Heart right ventricle (tissue), 16 donors: ENCODE data around the gene TRIM34. TPM values are rescaled to one million over a fixed set of nuclear protein-coding genes. Genes with fewer than 3 reads are reported as not detected.

ENCODE experiments used
- ATAC-seq, 8 donors: fragments of 200-7000 bp; cut with Tn5 transposase; one replicate each; pipeline ENCODE4 v1.9.1; 2020; ENCODE audit warnings: mild to moderate bottlenecking in 8 of 8, moderate library complexity in 8 of 8, moderate number of reproducible peaks in 1 of 8
- DNase-seq, 2 donors: peaks; one replicate each; pipeline ENCODE4 v3.0.0-alpha.2; 2020
- H3K27ac ChIP-seq, 10 donors: fragments of 200-600 bp; sonication (generic) in 2 of 10; one replicate each; pipeline versions ENCODE4 v1.5.0 to v1.8.0; 2020 to 2022; ENCODE audit warnings: mild to moderate bottlenecking in 3 of 10
- H3K27me3 ChIP-seq, 7 donors: fragments of 200-600 bp; one replicate each; pipeline ENCODE4 v1.8.0; 2021 to 2022; ENCODE audit warnings: mild to moderate bottlenecking in 2 of 7
- H3K36me3 ChIP-seq, 9 donors: fragments of 200-600 bp; sonication (generic) in 1 of 9; one replicate each; pipeline versions ENCODE4 v1.5.0 to v1.8.0; 2020 to 2022; ENCODE audit warnings: mild to moderate bottlenecking in 2 of 9
- H3K4me1 ChIP-seq, 9 donors: fragments of 200-600 bp; sonication (generic) in 1 of 9; one replicate each; pipeline versions ENCODE4 v1.5.0 to v1.8.0; 2020 to 2022; ENCODE audit warnings: mild to moderate bottlenecking in 4 of 9
- H3K4me3 ChIP-seq, 10 donors: fragments of 200-600 bp; sonication (generic) in 2 of 10; one replicate each; pipeline versions ENCODE4 v1.5.0 to v1.8.0; 2020 to 2022; ENCODE audit warnings: mild to moderate bottlenecking in 7 of 10, moderate library complexity in 2 of 10
- H3K9me3 ChIP-seq, 11 donors: fragments of 200-600 bp in 10 of 11; sonication (generic) in 2 of 11; one replicate each; pipeline versions ENCODE4 v1.5.0 to v1.8.0; 2013 to 2022; ENCODE audit warnings: mild to moderate bottlenecking in 2 of 11, control low read depth in 1 of 11, moderate library complexity in 1 of 11
- CTCF ChIP-seq, 9 donors: fragments of 200-600 bp; sonication (generic) in 2 of 9; IDR thresholded peaks; one replicate each; pipeline versions ENCODE4 v1.5.0 to v1.8.0; 2021 to 2022; ENCODE audit warnings: antibody characterized with exemption in 9 of 9, mild to moderate bottlenecking in 5 of 9, moderate library complexity in 1 of 9
- whole genome bisulfite sequencing, 2 donors: extraction: QIAGEN DNeasy Blood & Tissue Kit; methylation state at CpG; one replicate each; pipeline ENCODE4 v1.1.7; 2013; ENCODE audit warnings: inconsistent platforms in 1 of 2; 5-methylcytosine and 5-hydroxymethylcytosine counted together
- intact Hi-C, 10 donors: fragments of 100-400 bp; cut with DNase I; formaldehyde crosslinking; loops; one replicate each; pipeline versions ENCODE4 v1.11.1 to v1.14.2; 2022
- long read RNA-seq, 3 donors: library from polyadenylated mRNA; unstranded; transcript quantifications; one replicate each; pipeline ENCODE4 v2.0.0, GENCODE V29; 2020 to 2021
- polyA plus RNA-seq, 2 donors: library from polyadenylated mRNA; stranded (reverse); fragments of 200-250 nt; gene quantifications; one replicate each; pipeline ENCODE4 v1.2.3, GENCODE V29; 2013
- total RNA-seq, 10 donors: library from RNA; stranded (reverse); fragmentation: NEBNext Ultra II Directional in 3 of 10; extraction: Animal tissue kit (Norgen Biotek cat#: 25700) in 3 of 10; gene quantifications; one replicate each; pipeline versions ENCODE4 v1.2.1 to v1.2.4, GENCODE V29; 2021 to 2023
- donor health status: Arrhythmogenic right ventricular cardiomyopathy.
- donor health status: ischemic (EF 13 %, LVEDD 7.1; RV severe dilation, severe dysfunction).
- donor health status: healthy with polysubstance abuse.
- donor health status: DM: no; HTN: yes; CAD: no.
- donor health status: DM: no; HTN: no; CAD: no.
- donor health status: ischemic (EF 25% LVEDD 6.9; RV normal size, moderate dysfunction).
- donor health status: ischemic (EF 25% LVEDD 5.7; RV mildly dilated, moderate dysfunction).
- donor health status: healthy.
- donor health status: DM: yes; HTN: yes; CAD: no.
- donor health status: Ischemic cardiomyopathy.
- donor health status: ischemic (EF 35%, LVEDD 5.7; RV mildly dilated, moderate dysfunction).
- donor health status: nonischemic (EF 11% LVEDD 7.7; RV severe dilation, severe dysfunction).
- donor health status: DM: yes; HTN: yes; CAD: no.
- donor health status: PGD.
- donor health status: ischemic (EF 29% LVEDD 5.4; RV normal size, mild dysfunction).
- donor health status: nonischemic (EF 23%, LVEDD 6.1; RV moderate dilation, normal function).

Gene TRIM34
- total RNA-seq, result 1 to 10 TPM in 9 of 10 donors, under 1 TPM in 1; 0.66 to 6.5 (median 2.0) TPM
- polyA plus RNA-seq, result 1 to 10 TPM; 1.8 to 1.9 TPM
- long read RNA-seq, donor 1, partial matches to known transcripts, result 0 of 6 reads
- long read RNA-seq, donor 1, other reads (novel, unspliced or antisense), result 2 of 6 reads
- long read RNA-seq, donor 2, transcript TRIM34-201 (8 exons, 2,311 nt), result major isoform, 5 of 6 reads
- long read RNA-seq, donor 2, partial matches to known transcripts, result 0 of 6 reads
- long read RNA-seq, donor 2, other reads (novel, unspliced or antisense), result 1 of 6 reads
- long read RNA-seq, donor 3, partial matches to known transcripts, result 0 of 4 reads
- long read RNA-seq, donor 3, other reads (novel, unspliced or antisense), result 0 of 4 reads

GRCh38 chr11:5624489-5625279 lies at the start of gene TRIM34:
Gene TRIM34 (plus strand): TSS chr11:5625001. CDS start chr11:5632332, 7,331 bp downstream.
- TF ChIP-seq CTCF (IDR thresholded peaks at IDR 0.05), result no peak
- peak; percentile 85 to 96 (median 94) for ATAC-seq
- no peaks in the 10 kb centered on the region for H3K36me3 ChIP-seq
- peak within 1 kb of the TSS; percentile 35 to 66 (median 58) for H3K4me3 ChIP-seq
- H3K27me3 ChIP-seq, result no peaks in the 10 kb centered on the region
- H3K4me1 ChIP-seq, result peaks cover 0 to 42% (median 25%) of the 10 kb centered on the region in 9 donors
- intact Hi-C loops, result loop anchor here in 3 of 10 donors (2.0 to 10.0 kb wide), 2 partner anchors 60 kb away; partner anchors contain the start of genes TRIM5 (in 3 of the 3) and TRIM22 (in 1 of the 3)
- H3K27ac ChIP-seq, result peak within 1 kb of the TSS; percentile 1 to 90 (median 78)
- DNase-seq, result peak in 1 of 2 donors; percentile 65
- no peaks in the 10 kb centered on the region for H3K9me3 ChIP-seq
- 26 to 28% methylated on average over 7 of the region's 7 CpGs for WGBS, 2 donors

- intact Hi-C loops, result no loop called here
- Histone ChIP-seq H3K4me3 (no peak overlapping the region), H3K36me3 (no peaks in the 10 kb centered on the region), H3K27me3 (no peaks in the 10 kb centered on the region), H3K9me3 (no peaks in the 10 kb centered on the region), H3K27ac (no peak overlapping the region), H3K4me1 (no peaks in the 10 kb centered on the region)
- DNase-seq (no peak), ATAC-seq (no peak)
- WGBS, 2 donors, result 62 to 66% methylated on average over 4 of the region's 4 CpGs
- TF ChIP-seq CTCF (IDR thresholded peaks at IDR 0.05), result no peak
Measured at GRCh38 chr11:5575152-5575551, 49.6 kb upstream of the TRIM34 start.

- Histone ChIP-seq H3K27ac (no peak overlapping the region), H3K4me3 (no peak overlapping the region), H3K27me3 (no peaks in the 10 kb centered on the region), H3K36me3 (no peaks in the 10 kb centered on the region), H3K4me1 (no peaks in the 10 kb centered on the region), H3K9me3 (no peaks in the 10 kb centered on the region)
- ATAC-seq (no peak), DNase-seq (no peak)
- intact Hi-C loops, result no loop called here
- no peak for TF ChIP-seq CTCF (IDR thresholded peaks at IDR 0.05)
Measured at GRCh38 chr11:5577101-5577500, 47.7 kb upstream of the TRIM34 start.

GRCh38 chr11:5580577-5580976 lies 44.2 kb upstream of the TRIM34 start, which contains the start of gene OR52B6:
Gene OR52B6 (plus strand): TSS chr11:5580877. CDS start chr11:5580877, 0 bp downstream.
- H3K27me3 ChIP-seq, result no peaks in the 10 kb centered on the region
- 86 to 93% methylated on average over 8 of the region's 8 CpGs for WGBS, 2 donors
- TF ChIP-seq CTCF (IDR thresholded peaks at IDR 0.05), result no peak

More at GRCh38 chr11:5580577-5580976, 44.2 kb upstream of the TRIM34 start, which contains the start of gene OR52B6:
- no peak within 1 kb of the TSS for H3K4me3 ChIP-seq
- no peaks in the 10 kb centered on the region for H3K9me3 ChIP-seq
- ATAC-seq (no peak), DNase-seq (no peak)
- intact Hi-C loops, result no loop called here
- no peak within 1 kb of the TSS for H3K27ac ChIP-seq
- H3K4me1 ChIP-seq, result no peaks in the 10 kb centered on the region
- H3K36me3 ChIP-seq, result no peaks in the 10 kb centered on the region
